Mucosa of descending colon (tissue), 3 donors: ENCODE results near the gene F3. TPM values are rescaled to one million over a fixed set of nuclear protein-coding genes. Genes with fewer than 3 reads are reported as not detected.
A peak's percentile ranks its signal among the peaks of the same experiment; 100 is the strongest.

Source experiments
- ATAC-seq: fragments of 200-7000 bp; cut with Tn5 transposase; one replicate; pipeline ENCODE4 v1.9.1; 2020; ENCODE audit warnings: mild to moderate bottlenecking, moderate library complexity
- DNase-seq, 3 donors: peaks; one replicate each; pipeline ENCODE4 v3.0.0-alpha.2; 2020
- H3K36me3 ChIP-seq: fragments of 200-600 bp; one replicate; pipeline ENCODE4 v1.8.0; 2021; ENCODE audit warnings: low read depth, mild to moderate bottlenecking
- H3K4me1 ChIP-seq: fragments of 200-600 bp; one replicate; pipeline ENCODE4 v1.8.0; 2021; ENCODE audit warnings: low read depth, mild to moderate bottlenecking
- H3K4me3 ChIP-seq: fragments of 200-600 bp; one replicate; pipeline ENCODE4 v1.8.0; 2021; ENCODE audit warnings: mild to moderate bottlenecking
- H3K9me3 ChIP-seq: fragments of 200-600 bp; one replicate; pipeline ENCODE4 v1.8.0; 2021; ENCODE audit warnings: mild to moderate bottlenecking
- CTCF ChIP-seq: fragments of 200-600 bp; IDR thresholded peaks from one replicate; pipeline ENCODE4 v1.8.0; 2022; ENCODE audit warnings: antibody characterized with exemption, mild to moderate bottlenecking
- intact Hi-C, 2 donors: fragments of 100-400 bp; cut with DNase I in 1 of 2; cut with micrococcal nuclease in 1 of 2; formaldehyde crosslinking; loops; one replicate each; pipeline versions ENCODE4 v1.11.0 to v1.11.1; 2022; cut with DNase I, micrococcal nuclease
- total RNA-seq, 3 donors: library from RNA; stranded (reverse); fragmentation: NEBNext Ultra II Directional in 2 of 3; extraction: Animal tissue kit (Norgen Biotek cat#: 25700) in 2 of 3; gene quantifications; one replicate each; pipeline versions ENCODE4 v1.2.1 to v1.2.4, GENCODE V29; 2021 to 2023
- donor health status: DM: no; HTN: no; CAD: no; lungs with moderate emphysema.
- donor health status: DM: no; HTN: no; CAD: no.
- donor health status: DM: no; HTN: yes; CAD: no.

F3 gene
- total RNA-seq, 3 donors from 2014 or later, result 24.4 to 44.3 (median 33.2) TPM

GRCh38 chr1:94565901-94566300 is 24.3 kb upstream of the F3 start:
- no peak for TF ChIP-seq CTCF
- H3K4me3 ChIP-seq, result no peak overlapping the region
- peaks cover 6% of the 10 kb centered on the region for H3K9me3 ChIP-seq
- intact Hi-C loops, result no loop called here
- ATAC-seq (no peak), DNase-seq (no peak)
- H3K36me3 ChIP-seq, result no peaks in the 10 kb centered on the region
- peaks cover 6% of the 10 kb centered on the region for H3K4me1 ChIP-seq

DNA sequence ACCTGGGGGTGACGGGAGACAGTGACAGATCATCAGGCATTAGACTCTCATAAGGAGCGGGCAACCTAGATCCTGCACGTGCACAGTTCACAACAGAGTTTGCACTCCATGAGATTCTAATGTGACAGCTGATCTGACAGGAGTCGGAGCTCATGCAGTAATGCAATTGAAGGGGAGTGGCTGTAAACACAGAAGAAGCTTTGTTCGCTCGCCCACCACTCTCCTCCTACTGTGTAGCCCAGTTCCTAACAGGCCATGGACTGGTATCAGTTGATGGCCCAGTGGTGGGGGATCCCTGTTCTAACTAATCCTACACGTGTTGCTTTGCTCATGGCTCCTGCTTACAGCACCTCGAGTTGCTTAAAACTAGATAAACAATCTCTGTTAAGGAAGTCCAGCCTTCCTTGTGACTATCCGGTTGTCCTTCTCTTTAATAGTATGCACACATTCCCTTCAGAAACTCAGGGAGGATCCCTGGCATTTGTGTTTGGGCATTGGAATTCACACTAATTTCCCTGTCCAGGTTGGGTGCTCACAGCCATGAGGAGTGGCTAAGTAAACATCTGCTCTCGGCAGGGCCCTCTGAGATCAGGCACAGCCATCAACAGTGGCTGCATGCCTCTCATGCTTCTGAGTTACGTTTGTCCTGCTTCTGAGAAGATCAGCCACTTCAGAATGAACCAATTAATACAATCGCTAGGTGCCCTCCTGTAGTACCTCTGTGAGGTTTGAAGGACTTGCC is 21.1 kb upstream of the F3 start:
- H3K36me3 ChIP-seq, result no peaks in the 10 kb centered on the region
- intact Hi-C loops, result no loop called here
- peaks cover 6% of the 10 kb centered on the region for H3K4me1 ChIP-seq
- DNase-seq, result peak; percentile 52 to 67 (median 57)
- H3K4me3 ChIP-seq, result no peak overlapping the region
- peak; percentile 98 for ATAC-seq
- H3K9me3 ChIP-seq, result no peaks in the 10 kb centered on the region
- TF ChIP-seq CTCF, result no peak

DNA sequence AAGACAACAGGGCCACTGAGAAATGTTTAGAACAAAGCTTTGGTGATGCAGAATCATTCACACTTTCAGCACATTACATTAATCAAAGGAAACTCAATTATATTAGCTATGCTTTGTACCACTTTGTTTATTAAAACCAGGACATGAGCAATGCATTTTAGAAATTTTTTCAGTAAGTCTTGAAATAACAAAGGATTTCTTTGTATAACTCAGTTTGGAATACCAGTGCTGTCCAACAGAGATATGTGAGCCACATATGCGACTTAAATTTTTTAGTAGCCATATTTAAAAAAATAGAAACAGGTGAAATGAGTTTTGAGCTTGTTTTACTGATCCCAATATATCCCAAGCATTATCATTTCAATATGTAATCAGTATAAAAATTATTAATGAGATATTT is 18.8 kb upstream of the F3 start:
- Histone ChIP-seq H3K4me1 (peaks cover 6% of the 10 kb centered on the region), H3K9me3 (no peaks in the 10 kb centered on the region), H3K36me3 (no peaks in the 10 kb centered on the region), H3K4me3 (no peak overlapping the region)
- intact Hi-C loops, result no loop called here
- no peak for TF ChIP-seq CTCF
- DNase-seq, result no peak
- ATAC-seq, result no peak

- TF ChIP-seq CTCF, result no peak
- no peak for ATAC-seq
These were observed 18.4 kb upstream of the F3 start for GRCh38 chr1:94559921-94560320.

DNA sequence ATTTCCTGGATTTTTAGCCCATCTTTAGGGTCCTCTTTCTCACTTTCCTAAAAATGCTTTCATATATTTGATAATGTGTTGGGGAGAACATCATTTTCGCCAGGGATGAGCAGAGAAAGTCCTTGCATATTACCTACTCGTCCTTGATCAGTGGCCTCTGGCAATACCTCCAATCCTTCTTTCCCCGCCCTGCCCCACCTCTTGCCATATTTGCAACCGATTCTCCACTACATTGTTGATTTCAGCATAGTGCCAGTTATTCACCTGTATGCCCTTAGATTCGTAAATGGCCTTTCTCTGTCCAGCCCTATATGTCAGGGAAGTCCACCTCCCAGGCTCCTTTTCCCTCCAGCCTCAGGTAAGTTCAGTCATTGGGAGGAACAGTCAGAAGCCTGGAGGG is 13.5 kb upstream of the F3 start:
- peak in 2 of 3 donors; percentile 49 to 58 for DNase-seq
- H3K9me3 ChIP-seq, result no peaks in the 10 kb centered on the region
- H3K36me3 ChIP-seq, result no peaks in the 10 kb centered on the region
- H3K4me1 ChIP-seq, result no peaks in the 10 kb centered on the region
- ATAC-seq, result peak; percentile 46
- H3K4me3 ChIP-seq, result no peak overlapping the region
- no peak for TF ChIP-seq CTCF
- intact Hi-C loops, result no loop called here

More at GRCh38 chr1:94559921-94560320, 18.4 kb upstream of the F3 start:
- no peak for DNase-seq
- Histone ChIP-seq H3K36me3 (no peaks in the 10 kb centered on the region), H3K4me1 (peaks cover 6% of the 10 kb centered on the region), H3K4me3 (no peak overlapping the region), H3K9me3 (no peaks in the 10 kb centered on the region)
- intact Hi-C loops, result no loop called here
